ENCODE data around the gene ABCA2. TPM values are rescaled to one million over a fixed set of nuclear protein-coding genes. Genes with fewer than 3 reads are reported as not detected.

The ABCA2 gene
- total and polyA plus RNA-seq, 4 donors = 46.8 to 151 (median 95.4) TPM

- H3K4me3 ChIP-seq (ENCODE audit: low read depth, low read length) = no peak overlapping the region
- peaks cover 98% of the 10 kb centered on the region for H3K36me3 ChIP-seq (ENCODE audit: control insufficient read depth, insufficient read depth, low read length)
- no peak for DNase-seq (ENCODE audit: low read depth in 4 of 6, low spot score in 6 of 6)
- peaks cover 5% of the 10 kb centered on the region for H3K4me1 ChIP-seq (ENCODE audit: control insufficient read depth, insufficient read depth, low read length)
- WGBS (ENCODE audit: insufficient coverage) = 96% methylated on average over 36 of the region's 45 CpGs
- no peak overlapping the region for H3K27ac ChIP-seq (ENCODE audit: low read depth, low read length)
- no peaks in the 10 kb centered on the region for H3K9me3 ChIP-seq (ENCODE audit: control insufficient read depth, insufficient read depth, low read length)
- no peaks in the 10 kb centered on the region for H3K27me3 ChIP-seq (ENCODE audit: control insufficient read depth, insufficient read depth, low read length)
Observed at GRCh38 chr9:137017791-137018497, 10.1 kb downstream of the ABCA2 start.

- no peaks in the 10 kb centered on the region for H3K27me3 ChIP-seq (ENCODE audit: control insufficient read depth, insufficient read depth, low read length)
- H3K9me3 ChIP-seq (ENCODE audit: control insufficient read depth, insufficient read depth, low read length) = no peaks in the 10 kb centered on the region
- no peaks in the 10 kb centered on the region for H3K4me1 ChIP-seq (ENCODE audit: control insufficient read depth, insufficient read depth, low read length)
- H3K36me3 ChIP-seq (ENCODE audit: control insufficient read depth, insufficient read depth, low read length) = peaks cover 98% of the 10 kb centered on the region
- H3K4me3 ChIP-seq (ENCODE audit: low read depth, low read length) = no peak overlapping the region
- no peak for DNase-seq (ENCODE audit: low read depth in 4 of 6, low spot score in 6 of 6)
- 98% methylated on average over 28 of the region's 28 CpGs for WGBS (ENCODE audit: insufficient coverage)
- H3K27ac ChIP-seq (ENCODE audit: low read depth, low read length) = no peak overlapping the region
Observed at GRCh38 chr9:137017071-137017470, 11.0 kb downstream of the ABCA2 start.

- Histone ChIP-seq H3K27ac (ENCODE audit: low read depth, low read length) (no peak overlapping the region), H3K4me3 (ENCODE audit: low read depth, low read length) (no peak overlapping the region), H3K9me3 (ENCODE audit: control insufficient read depth, insufficient read depth, low read length) (no peaks in the 10 kb centered on the region), H3K27me3 (ENCODE audit: control insufficient read depth, insufficient read depth, low read length) (no peaks in the 10 kb centered on the region), H3K4me1 (ENCODE audit: control insufficient read depth, insufficient read depth, low read length) (no peaks in the 10 kb centered on the region), H3K36me3 (ENCODE audit: control insufficient read depth, insufficient read depth, low read length) (peaks cover 98% of the 10 kb centered on the region)
- DNase-seq (ENCODE audit: low read depth in 4 of 6, low spot score in 6 of 6) = no peak
- 94% methylated on average over 14 of the region's 16 CpGs for WGBS (ENCODE audit: insufficient coverage)
Observed at GRCh38 chr9:137016436-137016835, 11.6 kb downstream of the ABCA2 start.

- 96% methylated on average over 20 of the region's 21 CpGs for WGBS (ENCODE audit: insufficient coverage)
Observed at GRCh38 chr9:137015976-137016375, 12.1 kb downstream of the ABCA2 start.

GRCh38 chr9:137015540-137015930 lies 12.5 kb downstream of the ABCA2 start:
- H3K4me1 ChIP-seq (ENCODE audit: control insufficient read depth, insufficient read depth, low read length) = no peaks in the 10 kb centered on the region
- WGBS (ENCODE audit: insufficient coverage) = 96% methylated on average over 24 of the region's 25 CpGs
- H3K36me3 ChIP-seq (ENCODE audit: control insufficient read depth, insufficient read depth, low read length) = peaks cover 98% of the 10 kb centered on the region
- DNase-seq (ENCODE audit: low read depth in 4 of 6, low spot score in 6 of 6) = no peak
- H3K27ac ChIP-seq (ENCODE audit: low read depth, low read length) = no peak overlapping the region
- H3K9me3 ChIP-seq (ENCODE audit: control insufficient read depth, insufficient read depth, low read length) = no peaks in the 10 kb centered on the region
- H3K27me3 ChIP-seq (ENCODE audit: control insufficient read depth, insufficient read depth, low read length) = no peaks in the 10 kb centered on the region
- no peak overlapping the region for H3K4me3 ChIP-seq (ENCODE audit: low read depth, low read length)

More at GRCh38 chr9:137015976-137016375, 12.1 kb downstream of the ABCA2 start:
- H3K36me3 ChIP-seq (ENCODE audit: control insufficient read depth, insufficient read depth, low read length) = peaks cover 98% of the 10 kb centered on the region
- no peaks in the 10 kb centered on the region for H3K4me1 ChIP-seq (ENCODE audit: control insufficient read depth, insufficient read depth, low read length)
- no peaks in the 10 kb centered on the region for H3K9me3 ChIP-seq (ENCODE audit: control insufficient read depth, insufficient read depth, low read length)
- H3K27ac ChIP-seq (ENCODE audit: low read depth, low read length) = no peak overlapping the region
- no peak for DNase-seq (ENCODE audit: low read depth in 4 of 6, low spot score in 6 of 6)
- no peak overlapping the region for H3K4me3 ChIP-seq (ENCODE audit: low read depth, low read length)
- H3K27me3 ChIP-seq (ENCODE audit: control insufficient read depth, insufficient read depth, low read length) = no peaks in the 10 kb centered on the region

- H3K4me1 ChIP-seq (ENCODE audit: control insufficient read depth, insufficient read depth, low read length) = no peaks in the 10 kb centered on the region
- H3K27ac ChIP-seq (ENCODE audit: low read depth, low read length) = no peak overlapping the region
- H3K27me3 ChIP-seq (ENCODE audit: control insufficient read depth, insufficient read depth, low read length) = no peaks in the 10 kb centered on the region
- DNase-seq (ENCODE audit: low read depth in 4 of 6, low spot score in 6 of 6) = no peak
- 97% methylated on average over 35 of the region's 36 CpGs for WGBS (ENCODE audit: insufficient coverage)
- H3K4me3 ChIP-seq (ENCODE audit: low read depth, low read length) = no peak overlapping the region
- no peaks in the 10 kb centered on the region for H3K9me3 ChIP-seq (ENCODE audit: control insufficient read depth, insufficient read depth, low read length)
- H3K36me3 ChIP-seq (ENCODE audit: control insufficient read depth, insufficient read depth, low read length) = peaks cover 98% of the 10 kb centered on the region
Observed at GRCh38 chr9:137014776-137015539, 13.1 kb downstream of the ABCA2 start.

GRCh38 chr9:137014166-137014565 lies 13.9 kb downstream of the ABCA2 start:
- 91% methylated on average over 23 of the region's 23 CpGs for WGBS (ENCODE audit: insufficient coverage)
- no peak for DNase-seq (ENCODE audit: low read depth in 4 of 6, low spot score in 6 of 6)
- Histone ChIP-seq H3K27me3 (ENCODE audit: control insufficient read depth, insufficient read depth, low read length) (no peaks in the 10 kb centered on the region), H3K27ac (ENCODE audit: low read depth, low read length) (no peak overlapping the region), H3K9me3 (ENCODE audit: control insufficient read depth, insufficient read depth, low read length) (no peaks in the 10 kb centered on the region), H3K4me1 (ENCODE audit: control insufficient read depth, insufficient read depth, low read length) (no peaks in the 10 kb centered on the region), H3K36me3 (ENCODE audit: control insufficient read depth, insufficient read depth, low read length) (peaks cover 98% of the 10 kb centered on the region), H3K4me3 (ENCODE audit: low read depth, low read length) (no peak overlapping the region)

- Histone ChIP-seq H3K4me3 (ENCODE audit: low read depth, low read length) (no peak overlapping the region), H3K4me1 (ENCODE audit: control insufficient read depth, insufficient read depth, low read length) (no peaks in the 10 kb centered on the region), H3K9me3 (ENCODE audit: control insufficient read depth, insufficient read depth, low read length) (no peaks in the 10 kb centered on the region), H3K27me3 (ENCODE audit: control insufficient read depth, insufficient read depth, low read length) (no peaks in the 10 kb centered on the region), H3K36me3 (ENCODE audit: control insufficient read depth, insufficient read depth, low read length) (peaks cover 96% of the 10 kb centered on the region), H3K27ac (ENCODE audit: low read depth, low read length) (no peak overlapping the region)
- no peak for DNase-seq (ENCODE audit: low read depth in 4 of 6, low spot score in 6 of 6)
- WGBS (ENCODE audit: insufficient coverage) = 94% methylated on average over 19 of the region's 20 CpGs
Observed at GRCh38 chr9:137013571-137013940, 14.5 kb downstream of the ABCA2 start.

- Histone ChIP-seq H3K9me3 (ENCODE audit: control insufficient read depth, insufficient read depth, low read length) (no peaks in the 10 kb centered on the region), H3K36me3 (ENCODE audit: control insufficient read depth, insufficient read depth, low read length) (peaks cover 98% of the 10 kb centered on the region), H3K27me3 (ENCODE audit: control insufficient read depth, insufficient read depth, low read length) (no peaks in the 10 kb centered on the region), H3K27ac (ENCODE audit: low read depth, low read length) (no peak overlapping the region), H3K4me3 (ENCODE audit: low read depth, low read length) (no peak overlapping the region), H3K4me1 (ENCODE audit: control insufficient read depth, insufficient read depth, low read length) (peaks cover 1% of the 10 kb centered on the region)
- DNase-seq (ENCODE audit: low read depth in 4 of 6, low spot score in 6 of 6) = no peak
- 80% methylated on average over 47 of the region's 67 CpGs for WGBS (ENCODE audit: insufficient coverage)
Observed at GRCh38 chr9:137012694-137013570, 15.1 kb downstream of the ABCA2 start.
